BJ (cell line): ENCODE results near the gene USF1. TPM values are rescaled to one million over a fixed set of nuclear protein-coding genes. Genes with fewer than 3 reads are reported as not detected.

Source experiments
- CTCF ChIA-PET: fragments of 350-600 bp; formaldehyde crosslinking; extraction: SDS; loops from one replicate; lab custom pipeline; 2021; ENCODE audit warnings: antibody characterized with exemption, inconsistent platforms; lab: Yijun Ruan, JAX
- POLR2A ChIA-PET: fragments of 300-600 bp; sonication (Branson Sonifier 250); formaldehyde crosslinking; extraction: SDS; loops from one replicate; lab custom pipeline; 2021; ENCODE audit warnings: antibody characterized with exemption; lab: Charles Lee
- DNase-seq: peaks from one replicate; pipeline ENCODE4 v3.0.0-alpha.2; 2011; ENCODE audit warnings: low read depth
- H3K27me3 ChIP-seq: 2 replicates; pipeline ENCODE4 v1.6.0; 2011; ENCODE audit warnings: low read length; ENCODE audit not compliant: control insufficient read depth, insufficient read depth
- H3K36me3 ChIP-seq: 2 replicates; pipeline ENCODE4 v1.5.1; 2011; ENCODE audit warnings: low read length; ENCODE audit not compliant: control insufficient read depth, insufficient read depth
- H3K4me3 ChIP-seq: 2 replicates; pipeline ENCODE4 v1.5.1; 2011; ENCODE audit warnings: low read depth, mild to moderate bottlenecking, control low read depth, low read length
- polyA plus RNA-seq: library from polyadenylated mRNA; depleted of rRNA; stranded (reverse); fragments of >200 nt; gene quantifications from 2 replicates; pipeline ENCODE4 v1.2.3, GENCODE V29; 2011
- TF ChIP-seq, protein P1 (sequence below): IDR thresholded peaks from 2 replicates; pipeline ENCODE4 v1.5.1; 2011; ENCODE audit warnings: low read depth, mild to moderate bottlenecking, control low read depth, inconsistent platforms, low read length, moderate library complexity; ENCODE audit not compliant: insufficient read depth

USF1 gene
- polyA plus RNA-seq, 1 experiment = 40.4 TPM

DNA sequence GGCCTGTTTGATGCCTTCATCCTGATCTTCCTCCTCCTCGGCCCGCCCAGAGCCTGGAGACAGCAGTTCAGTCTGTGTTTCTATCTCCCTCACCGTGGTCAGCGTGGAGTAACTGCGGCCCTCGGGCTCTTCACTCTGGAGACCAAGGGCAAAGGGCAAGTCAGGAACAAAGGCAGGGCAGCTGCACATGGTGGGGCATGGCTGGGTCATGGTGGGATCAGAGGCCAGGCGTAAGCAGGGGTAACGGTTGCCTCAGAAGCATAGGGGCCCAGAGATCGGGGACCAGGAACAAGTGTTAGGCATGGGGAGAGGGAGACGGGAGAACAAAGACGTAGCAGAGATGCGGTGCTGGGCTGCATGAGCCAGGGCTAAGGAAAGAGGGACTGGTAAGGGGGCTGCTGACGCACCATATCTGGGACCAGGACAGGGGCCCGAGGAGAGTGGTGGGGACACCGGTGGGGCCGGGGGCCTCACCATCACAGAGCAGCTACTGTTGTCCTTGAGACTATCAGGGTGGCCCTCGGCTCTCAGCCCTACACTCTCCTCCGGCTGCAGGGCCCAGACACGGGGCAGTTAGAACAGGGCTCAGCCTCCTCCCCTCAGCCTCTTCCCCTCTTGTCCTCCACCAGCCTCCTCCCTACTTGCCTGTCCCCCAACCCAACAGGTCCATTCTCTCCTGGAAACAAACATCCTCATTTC is 27.1 kb upstream of the USF1 start:
- Histone ChIP-seq H3K36me3 (no peaks in the 10 kb centered on the region), H3K4me3 (no peak overlapping the region), H3K27me3 (no peaks in the 10 kb centered on the region)
- no peak for DNase-seq
- POLR2A ChIA-PET = no interaction called here
- TF ChIP-seq, protein P1, sequence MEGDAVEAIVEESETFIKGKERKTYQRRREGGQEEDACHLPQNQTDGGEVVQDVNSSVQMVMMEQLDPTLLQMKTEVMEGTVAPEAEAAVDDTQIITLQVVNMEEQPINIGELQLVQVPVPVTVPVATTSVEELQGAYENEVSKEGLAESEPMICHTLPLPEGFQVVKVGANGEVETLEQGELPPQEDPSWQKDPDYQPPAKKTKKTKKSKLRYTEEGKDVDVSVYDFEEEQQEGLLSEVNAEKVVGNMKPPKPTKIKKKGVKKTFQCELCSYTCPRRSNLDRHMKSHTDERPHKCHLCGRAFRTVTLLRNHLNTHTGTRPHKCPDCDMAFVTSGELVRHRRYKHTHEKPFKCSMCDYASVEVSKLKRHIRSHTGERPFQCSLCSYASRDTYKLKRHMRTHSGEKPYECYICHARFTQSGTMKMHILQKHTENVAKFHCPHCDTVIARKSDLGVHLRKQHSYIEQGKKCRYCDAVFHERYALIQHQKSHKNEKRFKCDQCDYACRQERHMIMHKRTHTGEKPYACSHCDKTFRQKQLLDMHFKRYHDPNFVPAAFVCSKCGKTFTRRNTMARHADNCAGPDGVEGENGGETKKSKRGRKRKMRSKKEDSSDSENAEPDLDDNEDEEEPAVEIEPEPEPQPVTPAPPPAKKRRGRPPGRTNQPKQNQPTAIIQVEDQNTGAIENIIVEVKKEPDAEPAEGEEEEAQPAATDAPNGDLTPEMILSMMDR = no peak
- CTCF ChIA-PET = interaction anchor here (1.1 to 12.3 kb wide), 4 partner anchors 24 to 85 kb away, joined by 5 to 132 read pairs (median 7); partner anchors contain the start of genes KLHDC9 and USF1

DNA sequence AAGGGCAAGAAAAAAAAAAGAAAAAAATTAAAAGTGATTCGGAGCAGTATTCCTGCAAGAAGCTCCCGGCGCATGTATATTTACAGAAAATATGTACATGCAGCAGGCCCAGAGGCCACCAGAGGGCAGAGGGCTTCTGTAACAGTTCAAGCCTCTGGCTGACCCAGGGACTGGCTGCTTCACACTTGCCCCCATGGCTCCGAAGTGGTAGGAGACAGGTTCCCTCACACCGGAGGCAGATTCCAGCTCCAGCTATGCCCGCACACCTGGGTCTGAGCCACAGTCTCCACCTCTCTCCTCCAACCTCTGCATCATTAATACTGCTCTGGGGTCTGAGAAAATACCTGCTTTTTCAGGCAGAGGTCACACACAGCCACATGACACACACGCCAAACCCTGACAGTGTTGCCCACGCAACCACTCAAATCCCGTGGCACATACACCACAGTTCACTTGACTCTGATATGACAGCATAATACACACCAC is 26.2 kb upstream of the USF1 start:
- Histone ChIP-seq H3K36me3 (no peaks in the 10 kb centered on the region), H3K27me3 (no peaks in the 10 kb centered on the region), H3K4me3 (no peak overlapping the region)
- DNase-seq = no peak
- POLR2A ChIA-PET = no interaction called here
- CTCF ChIA-PET = interaction anchor here (0.6 to 12.3 kb wide), 10 partner anchors 9 to 358 kb away, joined by 3 to 132 read pairs (median 4); partner anchors contain the start of genes KLHDC9 and USF1
- TF ChIP-seq, protein P1 = peak; percentile 62

DNA sequence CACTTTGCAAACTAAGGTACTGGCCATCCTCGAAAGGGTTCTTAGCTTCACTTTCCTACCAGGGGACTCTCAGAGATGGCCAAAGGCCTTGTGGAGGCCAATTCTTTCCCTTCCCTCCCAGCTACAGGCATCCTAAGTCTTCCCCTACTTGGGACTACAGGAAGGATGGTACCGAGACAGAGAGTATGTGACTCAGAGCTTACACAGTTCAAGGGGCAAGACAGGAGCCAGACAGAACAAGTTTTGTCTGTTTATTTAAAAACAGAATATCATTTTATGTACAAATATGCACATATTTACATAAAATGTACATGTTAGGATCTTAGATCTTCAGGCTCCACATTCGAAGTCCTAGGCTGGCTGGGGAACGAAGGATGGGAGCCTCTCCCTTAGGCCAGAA is 25.0 kb upstream of the USF1 start:
- CTCF ChIA-PET = interaction anchor here (0.9 to 12.3 kb wide), 3 partner anchors 10 to 67 kb away, joined by 3 to 132 read pairs (median 5); partner anchors contain the start of gene KLHDC9
- no peak for DNase-seq
- POLR2A ChIA-PET = no interaction called here

DNA sequence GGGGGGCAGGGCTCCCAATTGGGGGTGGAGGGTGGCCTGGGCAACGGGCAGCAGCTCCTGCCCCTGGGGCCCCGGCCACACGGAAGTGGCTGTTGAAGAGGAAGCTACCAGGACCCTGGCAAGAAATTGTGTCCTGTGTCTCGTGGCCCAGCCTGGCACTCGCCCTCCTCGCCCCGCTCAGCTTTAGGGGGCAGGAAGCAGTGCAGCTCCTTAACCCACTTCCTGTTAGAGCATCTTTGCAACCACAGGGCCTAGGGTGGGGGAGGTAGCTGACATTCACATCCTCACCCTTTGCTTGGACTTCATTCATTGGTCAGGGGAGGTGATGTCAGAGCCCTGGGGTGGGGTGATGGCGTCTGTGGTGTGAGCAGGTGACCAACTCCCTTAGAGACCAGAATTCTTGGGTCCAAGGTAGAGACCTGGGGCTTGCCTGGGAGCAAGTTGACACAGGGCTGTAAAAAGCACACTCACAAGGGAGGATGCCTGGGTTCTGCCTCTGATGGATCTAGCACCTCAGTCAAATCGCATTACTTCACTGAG is 24.0 kb upstream of the USF1 start, which contains the start of gene ARHGAP30:
TSS of gene ARHGAP30 (minus strand) at position 161 of the 540 bp plus-strand sequence. CDS start 267 bp downstream, outside the sequence.
- CTCF ChIA-PET = interaction anchor here (1.3 to 12.3 kb wide), 3 partner anchors 10 to 27 kb away, joined by 4 to 132 read pairs (median 7); partner anchors contain the start of gene KLHDC9
- no peaks in the 10 kb centered on the region for H3K27me3 ChIP-seq
- POLR2A ChIA-PET = no interaction called here
- DNase-seq = no peak
- H3K36me3 ChIP-seq = no peaks in the 10 kb centered on the region
- no peak within 1 kb of the TSS for H3K4me3 ChIP-seq
- TF ChIP-seq, protein P1 = no peak

More for the DNA sequence above, 25.0 kb upstream of the USF1 start:
- TF ChIP-seq, protein P1 = no peak
- Histone ChIP-seq H3K36me3 (no peaks in the 10 kb centered on the region), H3K4me3 (no peak overlapping the region), H3K27me3 (no peaks in the 10 kb centered on the region)

DNA sequence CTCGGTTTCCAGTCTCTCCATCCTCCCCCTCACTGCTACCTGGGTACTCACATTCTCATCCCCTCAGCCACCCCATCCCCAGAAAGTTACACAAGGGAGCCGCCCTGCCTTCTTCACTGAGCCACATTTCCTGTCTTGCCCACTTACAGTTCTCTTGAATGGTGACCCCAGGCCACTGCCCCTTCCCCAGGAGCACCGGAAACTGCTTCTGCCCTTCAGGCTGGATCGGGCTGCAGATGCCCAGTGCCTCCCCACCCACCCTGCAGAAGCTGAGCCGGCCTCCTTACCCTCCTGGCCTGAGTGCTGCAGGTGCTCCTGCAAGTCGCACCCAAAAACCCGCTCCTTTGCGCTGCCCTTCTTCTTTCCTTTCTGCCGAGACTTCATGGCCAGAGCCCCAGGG is 23.5 kb upstream of the USF1 start:
- no peaks in the 10 kb centered on the region for H3K36me3 ChIP-seq
- ChIA-PET POLR2A (no interaction called here), CTCF (interaction anchor here (1.3 to 12.3 kb wide), 4 partner anchors 10 to 28 kb away, joined by 4 to 132 read pairs (median 10); partner anchors contain the start of gene KLHDC9)
- DNase-seq = no peak
- H3K4me3 ChIP-seq = no peak overlapping the region
- H3K27me3 ChIP-seq = no peaks in the 10 kb centered on the region; the same call in 1 of the 2 replicates
- TF ChIP-seq, protein P1 = no peak
